GM23338 (cell line): Measurements from ENCODE around the gene MC4R. TPM values are rescaled to one million over a fixed set of nuclear protein-coding genes. Genes with fewer than 3 reads are reported as not detected.

Source experiments
- ATAC-seq: fragments of 200-7000 bp; cut with Tn5 transposase; 3 replicates; pipeline ENCODE4 v1.9.1; 2020
- DNase-seq: peaks from one replicate; pipeline ENCODE4 v3.0.0-alpha.2; 2015; ENCODE audit warnings: low spot score
- H2AFZ ChIP-seq: fragments of 200-600 bp; sonication (generic); 2 replicates; pipeline ENCODE4 v1.8.0; 2016; ENCODE audit warnings: antibody characterized with exemption, mild to moderate bottlenecking, moderate library complexity
- H3F3A ChIP-seq: fragments of 200-600 bp; sonication (generic); replicated peaks from 2 replicates; pipeline ENCODE4 v1.8.0; 2017; ENCODE audit warnings: antibody characterized with exemption, mixed run types, low read depth
- H3K27ac ChIP-seq: fragments of 200-600 bp; sonication (generic); 2 replicates; pipeline ENCODE4 v1.6.1; 2016; ENCODE audit warnings: low read depth
- H3K27me3 ChIP-seq: fragments of 200-600 bp; sonication (generic); 2 replicates; pipeline ENCODE4 v1.8.0; 2016; ENCODE audit warnings: mild to moderate bottlenecking, mixed run types, moderate library complexity; ENCODE audit not compliant: insufficient read depth
- H3K36me3 ChIP-seq: fragments of 200-600 bp; sonication (generic); 2 replicates; pipeline ENCODE4 v1.8.0; 2016; ENCODE audit warnings: mild to moderate bottlenecking; ENCODE audit not compliant: insufficient read depth
- H3K4me1 ChIP-seq: fragments of 200-600 bp; sonication (generic); 2 replicates; pipeline ENCODE4 v1.8.0; 2016; ENCODE audit warnings: mild to moderate bottlenecking, moderate library complexity; ENCODE audit not compliant: insufficient read depth
- H3K4me2 ChIP-seq: fragments of 200-600 bp; sonication (generic); 2 replicates; pipeline ENCODE4 v1.7.1; 2017; ENCODE audit warnings: mixed run types
- H3K4me3 ChIP-seq: fragments of 200-600 bp; sonication (generic); 2 replicates; pipeline ENCODE4 v1.6.1; 2016; ENCODE audit warnings: mixed run types
- H3K79me2 ChIP-seq: fragments of 200-600 bp; sonication (generic); replicated peaks from 2 replicates; pipeline ENCODE4 v1.8.0; 2017; ENCODE audit warnings: mild to moderate bottlenecking; ENCODE audit not compliant: insufficient read depth
- H3K9me2 ChIP-seq: fragments of 200-600 bp; sonication (generic); 2 replicates; pipeline ENCODE4 v1.8.0; 2017; ENCODE audit not compliant: insufficient read depth
- H4K20me1 ChIP-seq: fragments of 200-600 bp; sonication (generic); replicated peaks from 2 replicates; pipeline ENCODE4 v1.8.0; 2017; ENCODE audit warnings: mild to moderate bottlenecking; ENCODE audit not compliant: insufficient read depth
- H3K27ac Mint-ChIP-seq: 2 replicates; pipeline ENCODE4 v1.8.0; 2020; ENCODE audit warnings: inconsistent platforms, mild to moderate bottlenecking, moderate library complexity, mixed read lengths
- H3K27me3 Mint-ChIP-seq: 3 replicates; pipeline ENCODE4 v1.8.0; 2022; ENCODE audit warnings: low read depth, mild to moderate bottlenecking, moderate library complexity, mixed read lengths, inconsistent platforms; ENCODE audit not compliant: insufficient read depth, poor library complexity
- H3K36me3 Mint-ChIP-seq: 3 replicates; pipeline ENCODE4 v1.8.0; 2021; ENCODE audit warnings: low read depth, mild to moderate bottlenecking, inconsistent platforms, moderate library complexity, mixed read lengths
- H3K4me1 Mint-ChIP-seq: 3 replicates; pipeline ENCODE4 v1.8.0; 2020; ENCODE audit warnings: mild to moderate bottlenecking, inconsistent platforms, mixed read lengths
- H3K4me3 Mint-ChIP-seq: 3 replicates; pipeline ENCODE4 v1.8.0; 2021; ENCODE audit warnings: moderate library complexity, mild to moderate bottlenecking, inconsistent platforms, mixed read lengths
- H3K9me3 Mint-ChIP-seq: 3 replicates; pipeline ENCODE4 v1.8.0; 2020; ENCODE audit warnings: moderate library complexity, mild to moderate bottlenecking, inconsistent platforms, mixed read lengths
- STAT1 ChIP-seq: IDR thresholded peaks from one replicate; pipeline ENCODE4 v1.6.1; 2016; ENCODE audit warnings: antibody characterized with exemption; ENCODE audit not compliant: unreplicated experiment
- polyA plus RNA-seq: library from polyadenylated mRNA; unstranded; fragments of >200 nt; fragmentation: Nextera tagmentation; extraction: Ambion mirVana; gene quantifications from 2 replicates; pipeline ENCODE4 v1.2.1, GENCODE V29; 2016
- total RNA-seq: library from RNA; depleted of rRNA; stranded (reverse); fragments of >200 nt; shearing (Covaris generic); gene quantifications from 2 replicates; pipeline ENCODE4 v1.2.3, GENCODE V29; 2014
- TF ChIP-seq, protein P1 (sequence below): fragments of 250-450 bp; sonication (Bioruptor Pico); IDR thresholded peaks from 2 replicates; pipeline ENCODE4 v1.5.0; 2020; ENCODE audit warnings: mild to moderate bottlenecking, moderate library complexity
- TF ChIP-seq, protein P2 (sequence below): IDR thresholded peaks from 2 replicates; pipeline ENCODE4 v1.6.1; 2016; ENCODE audit warnings: antibody characterized with exemption
- TF ChIP-seq, protein P3 (sequence below): IDR thresholded peaks from one replicate; pipeline ENCODE4 v1.6.1; 2018; ENCODE audit warnings: antibody characterized with exemption; ENCODE audit not compliant: unreplicated experiment

Gene MC4R
- total and polyA plus RNA-seq, 2 experiments from 2014 or later = not detected

DNA sequence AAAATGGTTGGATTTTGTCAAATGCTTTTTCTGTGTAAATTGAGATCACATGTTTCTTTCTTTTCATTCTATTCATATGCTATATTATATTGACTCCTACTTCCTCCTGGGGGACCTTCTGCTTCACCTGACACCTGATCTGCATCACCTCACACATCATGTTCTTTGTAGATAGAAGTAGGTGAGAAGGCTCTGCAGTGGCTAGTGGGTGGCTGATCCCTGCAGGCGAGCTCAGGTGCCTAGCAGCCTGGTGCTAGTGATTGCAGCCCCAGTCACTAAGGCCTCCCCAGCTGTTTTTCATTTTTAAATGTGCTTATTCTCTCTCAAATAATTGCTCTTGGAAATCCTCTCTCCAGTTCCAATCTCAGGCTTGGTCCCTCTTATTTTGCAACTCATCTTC, 33.6 kb downstream of the MC4R start (continued):
- TF ChIP-seq, protein P1, sequence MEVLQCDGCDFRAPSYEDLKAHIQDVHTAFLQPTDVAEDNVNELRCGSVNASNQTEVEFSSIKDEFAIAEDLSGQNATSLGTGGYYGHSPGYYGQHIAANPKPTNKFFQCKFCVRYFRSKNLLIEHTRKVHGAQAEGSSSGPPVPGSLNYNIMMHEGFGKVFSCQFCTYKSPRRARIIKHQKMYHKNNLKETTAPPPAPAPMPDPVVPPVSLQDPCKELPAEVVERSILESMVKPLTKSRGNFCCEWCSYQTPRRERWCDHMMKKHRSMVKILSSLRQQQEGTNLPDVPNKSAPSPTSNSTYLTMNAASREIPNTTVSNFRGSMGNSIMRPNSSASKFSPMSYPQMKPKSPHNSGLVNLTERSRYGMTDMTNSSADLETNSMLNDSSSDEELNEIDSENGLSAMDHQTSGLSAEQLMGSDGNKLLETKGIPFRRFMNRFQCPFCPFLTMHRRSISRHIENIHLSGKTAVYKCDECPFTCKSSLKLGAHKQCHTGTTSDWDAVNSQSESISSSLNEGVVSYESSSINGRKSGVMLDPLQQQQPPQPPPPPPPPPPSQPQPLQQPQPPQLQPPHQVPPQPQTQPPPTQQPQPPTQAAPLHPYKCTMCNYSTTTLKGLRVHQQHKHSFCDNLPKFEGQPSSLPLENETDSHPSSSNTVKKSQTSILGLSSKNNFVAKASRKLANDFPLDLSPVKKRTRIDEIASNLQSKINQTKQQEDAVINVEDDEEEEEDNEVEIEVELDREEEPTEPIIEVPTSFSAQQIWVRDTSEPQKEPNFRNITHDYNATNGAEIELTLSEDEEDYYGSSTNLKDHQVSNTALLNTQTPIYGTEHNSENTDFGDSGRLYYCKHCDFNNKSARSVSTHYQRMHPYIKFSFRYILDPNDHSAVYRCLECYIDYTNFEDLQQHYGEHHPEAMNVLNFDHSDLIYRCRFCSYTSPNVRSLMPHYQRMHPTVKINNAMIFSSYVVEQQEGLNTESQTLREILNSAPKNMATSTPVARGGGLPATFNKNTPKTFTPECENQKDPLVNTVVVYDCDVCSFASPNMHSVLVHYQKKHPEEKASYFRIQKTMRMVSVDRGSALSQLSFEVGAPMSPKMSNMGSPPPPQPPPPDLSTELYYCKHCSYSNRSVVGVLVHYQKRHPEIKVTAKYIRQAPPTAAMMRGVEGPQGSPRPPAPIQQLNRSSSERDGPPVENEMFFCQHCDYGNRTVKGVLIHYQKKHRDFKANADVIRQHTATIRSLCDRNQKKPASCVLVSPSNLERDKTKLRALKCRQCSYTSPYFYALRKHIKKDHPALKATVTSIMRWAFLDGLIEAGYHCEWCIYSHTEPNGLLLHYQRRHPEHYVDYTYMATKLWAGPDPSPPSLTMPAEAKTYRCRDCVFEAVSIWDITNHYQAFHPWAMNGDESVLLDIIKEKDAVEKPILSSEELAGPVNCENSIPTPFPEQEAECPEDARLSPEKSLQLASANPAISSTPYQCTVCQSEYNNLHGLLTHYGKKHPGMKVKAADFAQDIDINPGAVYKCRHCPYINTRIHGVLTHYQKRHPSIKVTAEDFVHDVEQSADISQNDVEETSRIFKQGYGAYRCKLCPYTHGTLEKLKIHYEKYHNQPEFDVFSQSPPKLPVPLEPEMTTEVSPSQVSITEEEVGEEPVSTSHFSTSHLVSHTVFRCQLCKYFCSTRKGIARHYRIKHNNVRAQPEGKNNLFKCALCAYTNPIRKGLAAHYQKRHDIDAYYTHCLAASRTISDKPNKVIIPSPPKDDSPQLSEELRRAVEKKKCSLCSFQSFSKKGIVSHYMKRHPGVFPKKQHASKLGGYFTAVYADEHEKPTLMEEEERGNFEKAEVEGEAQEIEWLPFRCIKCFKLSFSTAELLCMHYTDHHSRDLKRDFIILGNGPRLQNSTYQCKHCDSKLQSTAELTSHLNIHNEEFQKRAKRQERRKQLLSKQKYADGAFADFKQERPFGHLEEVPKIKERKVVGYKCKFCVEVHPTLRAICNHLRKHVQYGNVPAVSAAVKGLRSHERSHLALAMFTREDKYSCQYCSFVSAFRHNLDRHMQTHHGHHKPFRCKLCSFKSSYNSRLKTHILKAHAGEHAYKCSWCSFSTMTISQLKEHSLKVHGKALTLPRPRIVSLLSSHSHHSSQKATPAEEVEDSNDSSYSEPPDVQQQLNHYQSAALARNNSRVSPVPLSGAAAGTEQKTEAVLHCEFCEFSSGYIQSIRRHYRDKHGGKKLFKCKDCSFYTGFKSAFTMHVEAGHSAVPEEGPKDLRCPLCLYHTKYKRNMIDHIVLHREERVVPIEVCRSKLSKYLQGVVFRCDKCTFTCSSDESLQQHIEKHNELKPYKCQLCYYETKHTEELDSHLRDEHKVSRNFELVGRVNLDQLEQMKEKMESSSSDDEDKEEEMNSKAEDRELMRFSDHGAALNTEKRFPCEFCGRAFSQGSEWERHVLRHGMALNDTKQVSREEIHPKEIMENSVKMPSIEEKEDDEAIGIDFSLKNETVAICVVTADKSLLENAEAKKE (CRISPR knock-in tag) = no peak

DNA sequence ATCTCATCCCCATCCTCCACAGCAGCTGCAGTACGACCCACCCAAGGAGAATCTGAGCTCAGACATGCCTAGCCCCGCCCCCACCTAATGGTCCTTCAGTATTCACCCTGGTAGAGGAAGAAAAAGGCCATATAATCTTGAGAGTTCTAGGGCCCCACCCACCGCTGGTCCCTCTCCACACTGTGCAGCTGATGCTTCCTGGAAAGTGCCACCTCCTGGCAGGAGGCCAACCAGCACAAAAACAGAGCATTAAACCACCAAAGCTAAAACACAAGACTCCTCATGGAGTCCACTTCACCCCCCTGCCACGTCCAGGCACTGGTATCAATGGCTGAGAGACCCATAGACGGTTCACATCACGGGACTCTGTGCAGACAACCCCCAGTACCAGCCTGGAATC, 40.7 kb downstream of the MC4R start:
- no peak overlapping the region for H3K4me3 ChIP-seq
- no peaks in the 10 kb centered on the region for H3K27me3 ChIP-seq
- Mint-ChIP-seq H3K27ac (no peak overlapping the region), H3K4me1 (peaks cover 15% of the 10 kb centered on the region), H3K36me3 (peaks cover 3% of the 10 kb centered on the region; the same call in 2 of the 3 replicates), H3K4me3 (no peak overlapping the region), H3K27me3 (no peaks in the 10 kb centered on the region), H3K9me3 (peaks cover 6% of the 10 kb centered on the region; the same call in 2 of the 3 replicates)
- no peaks in the 10 kb centered on the region for H3K9me2 ChIP-seq
- no peak overlapping the region for H2AFZ ChIP-seq
- no peaks in the 10 kb centered on the region for H3F3A ChIP-seq
- peaks cover 13% of the 10 kb centered on the region for H3K4me1 ChIP-seq
- ATAC-seq = no peak
- H4K20me1 ChIP-seq = no peaks in the 10 kb centered on the region
- no peak overlapping the region for H3K27ac ChIP-seq
- no peak overlapping the region for H3K4me2 ChIP-seq
- no peaks in the 10 kb centered on the region for H3K79me2 ChIP-seq
- DNase-seq = no peak
- no peaks in the 10 kb centered on the region for H3K36me3 ChIP-seq
- TF ChIP-seq, protein P1 (CRISPR knock-in tag) = no peak
- TF ChIP-seq STAT1 = no peak
- TF ChIP-seq, protein P2, sequence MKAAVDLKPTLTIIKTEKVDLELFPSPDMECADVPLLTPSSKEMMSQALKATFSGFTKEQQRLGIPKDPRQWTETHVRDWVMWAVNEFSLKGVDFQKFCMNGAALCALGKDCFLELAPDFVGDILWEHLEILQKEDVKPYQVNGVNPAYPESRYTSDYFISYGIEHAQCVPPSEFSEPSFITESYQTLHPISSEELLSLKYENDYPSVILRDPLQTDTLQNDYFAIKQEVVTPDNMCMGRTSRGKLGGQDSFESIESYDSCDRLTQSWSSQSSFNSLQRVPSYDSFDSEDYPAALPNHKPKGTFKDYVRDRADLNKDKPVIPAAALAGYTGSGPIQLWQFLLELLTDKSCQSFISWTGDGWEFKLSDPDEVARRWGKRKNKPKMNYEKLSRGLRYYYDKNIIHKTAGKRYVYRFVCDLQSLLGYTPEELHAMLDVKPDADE = no peak
- TF ChIP-seq, protein P3, sequence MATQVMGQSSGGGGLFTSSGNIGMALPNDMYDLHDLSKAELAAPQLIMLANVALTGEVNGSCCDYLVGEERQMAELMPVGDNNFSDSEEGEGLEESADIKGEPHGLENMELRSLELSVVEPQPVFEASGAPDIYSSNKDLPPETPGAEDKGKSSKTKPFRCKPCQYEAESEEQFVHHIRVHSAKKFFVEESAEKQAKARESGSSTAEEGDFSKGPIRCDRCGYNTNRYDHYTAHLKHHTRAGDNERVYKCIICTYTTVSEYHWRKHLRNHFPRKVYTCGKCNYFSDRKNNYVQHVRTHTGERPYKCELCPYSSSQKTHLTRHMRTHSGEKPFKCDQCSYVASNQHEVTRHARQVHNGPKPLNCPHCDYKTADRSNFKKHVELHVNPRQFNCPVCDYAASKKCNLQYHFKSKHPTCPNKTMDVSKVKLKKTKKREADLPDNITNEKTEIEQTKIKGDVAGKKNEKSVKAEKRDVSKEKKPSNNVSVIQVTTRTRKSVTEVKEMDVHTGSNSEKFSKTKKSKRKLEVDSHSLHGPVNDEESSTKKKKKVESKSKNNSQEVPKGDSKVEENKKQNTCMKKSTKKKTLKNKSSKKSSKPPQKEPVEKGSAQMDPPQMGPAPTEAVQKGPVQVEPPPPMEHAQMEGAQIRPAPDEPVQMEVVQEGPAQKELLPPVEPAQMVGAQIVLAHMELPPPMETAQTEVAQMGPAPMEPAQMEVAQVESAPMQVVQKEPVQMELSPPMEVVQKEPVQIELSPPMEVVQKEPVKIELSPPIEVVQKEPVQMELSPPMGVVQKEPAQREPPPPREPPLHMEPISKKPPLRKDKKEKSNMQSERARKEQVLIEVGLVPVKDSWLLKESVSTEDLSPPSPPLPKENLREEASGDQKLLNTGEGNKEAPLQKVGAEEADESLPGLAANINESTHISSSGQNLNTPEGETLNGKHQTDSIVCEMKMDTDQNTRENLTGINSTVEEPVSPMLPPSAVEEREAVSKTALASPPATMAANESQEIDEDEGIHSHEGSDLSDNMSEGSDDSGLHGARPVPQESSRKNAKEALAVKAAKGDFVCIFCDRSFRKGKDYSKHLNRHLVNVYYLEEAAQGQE = no peak
